Lower leg skin (tissue), 3 donors: ENCODE data around the gene HECTD3.

Experiments
- CTCF ChIP-seq, 3 donors: fragments of 450-650 bp; IDR thresholded peaks; one replicate each; pipeline ENCODE4 v1.5.1; 2016; ENCODE audit warnings: antibody characterized with exemption in 3 of 3, mild to moderate bottlenecking in 3 of 3, moderate library complexity in 2 of 3
- POLR2A ChIP-seq, 2 donors: fragments of 450-650 bp; IDR thresholded peaks; one replicate each; pipeline ENCODE4 v1.6.1; 2016 to 2017; ENCODE audit warnings: antibody characterized with exemption in 2 of 2, mild to moderate bottlenecking in 1 of 2, moderate library complexity in 1 of 2

GRCh38 chr1:45043094-45043493 is 32.0 kb upstream of the HECTD3 start:
- TF ChIP-seq CTCF (IDR thresholded peaks at IDR 0.05) (no peak), POLR2A (IDR thresholded peaks at IDR 0.05) (no peak)
